Duodenal mucosa (tissue), 2 donors: ENCODE measurements around the gene SH2D6.
A peak's percentile ranks its signal among the peaks of the same experiment; 100 is the strongest.

Experiments
- H3K27ac ChIP-seq: one replicate; pipeline ENCODE4 v1.7.0; 2013; ENCODE audit warnings: low read depth, low read length
- H3K27me3 ChIP-seq, 2 donors: one replicate each; pipeline ENCODE4 v1.7.0; 2013; ENCODE audit warnings: low read length in 2 of 2, control low read depth in 1 of 2; ENCODE audit not compliant: insufficient read depth in 2 of 2, control insufficient read depth in 1 of 2
- H3K36me3 ChIP-seq, 2 donors: one replicate each; pipeline ENCODE4 v1.7.0; 2013; ENCODE audit warnings: low read length in 2 of 2, control low read depth in 1 of 2; ENCODE audit not compliant: insufficient read depth in 2 of 2, control insufficient read depth in 1 of 2
- H3K4me1 ChIP-seq, 2 donors: one replicate each; pipeline ENCODE4 v1.7.0; 2013; ENCODE audit warnings: low read length in 2 of 2, control low read depth in 1 of 2; ENCODE audit not compliant: insufficient read depth in 2 of 2, control insufficient read depth in 1 of 2
- H3K4me3 ChIP-seq, 2 donors: one replicate each; pipeline ENCODE4 v1.7.0; 2013; ENCODE audit warnings: low read length in 2 of 2, low read depth in 1 of 2
- H3K9ac ChIP-seq, 2 donors: one replicate each; pipeline ENCODE4 v1.7.0; 2013; ENCODE audit warnings: low read length in 2 of 2, low read depth in 1 of 2
- H3K9me3 ChIP-seq, 2 donors: one replicate each; pipeline ENCODE4 v1.7.0; 2013; ENCODE audit warnings: low read length in 2 of 2, control low read depth in 1 of 2; ENCODE audit not compliant: control insufficient read depth in 1 of 2

The SH2D6 gene

DNA sequence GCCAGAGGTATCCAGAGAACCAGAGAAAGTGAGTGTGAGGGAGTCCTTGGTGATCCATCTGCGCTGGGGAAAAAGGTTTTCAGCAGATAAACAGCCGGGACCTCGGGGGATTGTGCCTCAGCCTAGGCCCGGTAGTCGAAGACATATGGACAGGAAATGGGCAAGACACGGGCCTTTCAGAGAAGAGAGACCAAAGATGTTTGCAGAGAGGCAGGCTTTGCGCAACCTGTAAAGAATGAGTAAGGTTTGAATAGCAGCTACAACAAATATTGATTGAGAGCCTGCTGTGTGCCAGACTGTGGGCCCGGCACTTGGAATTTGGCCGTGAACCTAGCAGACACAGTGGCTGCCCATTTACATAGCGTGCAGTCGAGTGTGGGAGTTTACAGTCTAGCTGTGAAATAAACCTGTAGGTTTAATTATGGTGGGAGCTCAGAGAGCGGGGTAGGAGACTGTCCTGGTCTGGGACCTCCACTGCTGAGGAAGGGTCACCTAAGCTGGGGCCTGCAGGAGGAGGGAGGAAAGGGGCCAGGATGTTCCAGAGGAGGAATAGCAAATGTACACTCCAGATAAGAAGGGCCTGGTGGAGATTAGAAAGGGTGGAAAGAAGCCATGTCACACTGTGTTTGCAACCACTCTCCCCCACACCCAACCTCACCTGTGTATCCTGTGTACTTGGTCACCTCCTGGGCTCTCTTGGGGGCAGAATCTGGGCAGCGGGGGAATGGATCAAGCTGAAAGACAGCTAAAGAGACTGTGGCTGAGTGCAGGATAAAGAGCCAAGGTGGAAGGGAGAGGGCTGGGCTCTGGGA is 3.0 kb downstream of the SH2D6 start:
- H3K27ac ChIP-seq: peak overlapping the region; percentile 6
- no peaks in the 10 kb centered on the region for H3K27me3 ChIP-seq
- peak overlapping the region in 1 of 2 donors; percentile 43 for H3K4me3 ChIP-seq
- peaks cover 33 to 34% of the 10 kb centered on the region in 2 donors for H3K4me1 ChIP-seq
- peak overlapping the region; percentile 27 to 51 for H3K9ac ChIP-seq
- H3K9me3 ChIP-seq: no peaks in the 10 kb centered on the region
- no peaks in the 10 kb centered on the region for H3K36me3 ChIP-seq

DNA sequence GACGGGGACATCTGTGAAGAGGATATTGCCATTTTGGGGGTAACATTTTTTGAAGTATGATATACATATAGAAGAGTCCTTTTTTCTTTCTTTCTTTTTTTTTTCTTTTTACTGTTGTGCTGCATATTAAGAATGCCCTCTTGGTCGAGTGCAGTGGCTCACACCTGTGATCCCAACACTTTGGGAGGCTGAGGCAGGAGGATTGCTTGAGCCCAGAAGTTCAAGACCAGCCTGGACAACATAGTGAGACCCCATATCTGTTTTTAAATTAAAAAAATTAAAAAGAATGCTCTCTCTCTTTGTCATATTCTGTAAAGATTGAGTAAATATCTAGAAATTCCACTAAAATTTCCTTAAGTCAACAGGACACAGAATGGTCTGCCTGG is 3.6 kb downstream of the SH2D6 start:
- H3K27me3 ChIP-seq: no peaks in the 10 kb centered on the region
- no peaks in the 10 kb centered on the region for H3K9me3 ChIP-seq
- peaks cover 34 to 37% of the 10 kb centered on the region in 2 donors for H3K4me1 ChIP-seq
- H3K27ac ChIP-seq: no peak overlapping the region
- no peaks in the 10 kb centered on the region for H3K36me3 ChIP-seq
- H3K9ac ChIP-seq: no peak overlapping the region
- H3K4me3 ChIP-seq: no peak overlapping the region

DNA sequence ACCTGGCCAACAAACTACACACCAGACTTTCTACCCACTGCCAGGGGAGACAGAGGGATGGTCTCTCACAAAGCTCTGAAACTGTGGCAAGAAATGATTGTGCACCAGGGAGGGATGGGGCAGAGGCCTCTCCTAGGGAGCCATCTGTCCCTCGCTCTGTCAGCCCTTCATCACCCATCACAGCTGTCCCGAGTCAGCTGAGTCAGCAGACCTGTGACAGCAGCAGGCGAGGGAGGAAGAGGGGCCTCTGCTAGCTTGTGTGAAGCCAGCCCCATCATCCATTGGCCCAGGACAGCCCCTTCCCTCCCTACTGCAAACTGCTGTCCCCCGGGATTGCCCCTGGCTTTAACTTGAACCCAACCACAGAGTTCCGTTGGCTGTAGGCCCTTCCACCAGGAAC is 5.0 kb downstream of the SH2D6 start:
- H3K27ac ChIP-seq: no peak overlapping the region
- H3K4me3 ChIP-seq: no peak overlapping the region
- H3K4me1 ChIP-seq: peaks cover 39% of the 10 kb centered on the region in 2 donors
- H3K9me3 ChIP-seq: no peaks in the 10 kb centered on the region
- no peaks in the 10 kb centered on the region for H3K27me3 ChIP-seq
- no peak overlapping the region for H3K9ac ChIP-seq
- no peaks in the 10 kb centered on the region for H3K36me3 ChIP-seq

DNA sequence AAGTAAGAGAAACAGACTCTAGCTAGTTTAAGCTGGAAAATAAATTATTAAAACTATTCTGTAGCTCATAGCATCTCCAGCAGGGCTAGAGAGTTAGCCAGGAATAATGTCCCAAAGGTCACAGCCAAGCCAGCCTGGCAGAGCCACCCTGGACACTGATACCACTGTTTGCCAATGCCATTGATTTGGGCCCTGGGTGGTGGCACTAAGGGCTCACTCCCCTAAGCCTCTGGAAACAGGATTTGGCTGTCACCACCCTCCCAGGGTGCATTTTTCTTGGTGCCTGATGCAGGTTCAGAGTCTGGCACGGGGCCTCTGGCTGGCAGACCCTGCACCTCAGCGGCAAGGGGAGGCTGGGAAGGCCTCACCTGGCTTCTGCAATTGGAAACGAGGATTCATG is 7.1 kb downstream of the SH2D6 start:
- Histone ChIP-seq H3K4me1 (peaks cover 23 to 24% of the 10 kb centered on the region in 2 donors), H3K9ac (no peak overlapping the region), H3K36me3 (no peaks in the 10 kb centered on the region), H3K27me3 (no peaks in the 10 kb centered on the region), H3K9me3 (no peaks in the 10 kb centered on the region), H3K27ac (no peak overlapping the region), H3K4me3 (no peak overlapping the region)

DNA sequence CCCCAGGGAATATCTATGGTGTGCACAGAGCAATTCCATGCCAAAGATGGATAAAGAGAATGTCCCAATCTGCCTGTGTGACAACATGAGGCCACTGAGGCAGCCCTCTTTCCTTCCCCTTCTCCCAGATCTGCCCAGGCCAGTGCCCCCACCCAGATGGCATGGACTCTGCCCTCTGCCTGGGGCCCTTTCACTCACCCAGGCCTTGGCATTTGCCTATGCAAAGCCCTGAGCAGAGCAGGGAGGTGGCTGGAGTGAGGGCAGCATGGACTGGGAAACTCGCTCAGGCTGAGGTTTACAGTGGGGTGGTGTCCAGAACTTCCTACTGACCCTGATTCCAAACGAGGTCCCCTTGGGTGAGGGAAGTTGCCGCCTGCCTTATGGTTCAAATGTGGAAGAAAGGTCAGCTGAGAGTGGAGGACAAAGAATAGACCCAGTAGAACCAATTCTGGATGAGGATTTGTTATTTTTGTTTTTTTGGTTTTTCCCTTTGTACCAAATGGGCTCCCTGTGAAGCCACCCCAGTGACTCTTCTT is 8.9 kb downstream of the SH2D6 start:
- Histone ChIP-seq H3K4me3 (no peak overlapping the region), H3K36me3 (no peaks in the 10 kb centered on the region), H3K27me3 (no peaks in the 10 kb centered on the region), H3K9ac (no peak overlapping the region), H3K27ac (no peak overlapping the region), H3K9me3 (no peaks in the 10 kb centered on the region), H3K4me1 (peaks cover 10% of the 10 kb centered on the region in 2 donors)

DNA sequence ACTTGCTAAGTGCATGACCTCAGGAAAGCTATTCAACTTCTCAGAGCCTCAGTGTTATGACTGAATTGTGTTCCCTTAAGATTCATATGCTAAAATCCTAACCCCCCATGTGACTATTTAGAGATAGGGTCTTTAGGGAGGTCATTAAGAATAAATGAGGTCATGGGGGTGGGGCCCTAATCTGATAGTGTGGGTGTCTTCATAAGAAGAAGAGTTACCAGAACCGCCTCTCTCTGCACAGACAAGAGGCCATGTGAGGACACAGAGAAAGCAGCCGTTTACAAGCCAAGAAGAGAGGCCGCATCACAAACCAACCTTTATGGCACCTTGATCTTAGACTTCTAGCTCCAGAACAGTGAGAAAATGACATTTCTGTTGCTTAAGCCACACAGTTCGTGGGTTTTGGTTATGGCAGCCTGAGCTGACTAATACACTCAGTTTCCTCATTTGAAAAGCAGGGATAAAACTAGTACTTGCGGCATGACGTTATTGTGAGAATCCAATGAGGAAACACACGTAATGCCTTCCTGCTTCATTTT is 9.9 kb downstream of the SH2D6 start:
- H3K36me3 ChIP-seq: no peaks in the 10 kb centered on the region
- no peak overlapping the region for H3K27ac ChIP-seq
- no peak overlapping the region for H3K4me3 ChIP-seq
- no peaks in the 10 kb centered on the region for H3K27me3 ChIP-seq
- H3K4me1 ChIP-seq: peaks cover 11 to 12% of the 10 kb centered on the region in 2 donors
- no peak overlapping the region for H3K9ac ChIP-seq
- H3K9me3 ChIP-seq: no peaks in the 10 kb centered on the region

DNA sequence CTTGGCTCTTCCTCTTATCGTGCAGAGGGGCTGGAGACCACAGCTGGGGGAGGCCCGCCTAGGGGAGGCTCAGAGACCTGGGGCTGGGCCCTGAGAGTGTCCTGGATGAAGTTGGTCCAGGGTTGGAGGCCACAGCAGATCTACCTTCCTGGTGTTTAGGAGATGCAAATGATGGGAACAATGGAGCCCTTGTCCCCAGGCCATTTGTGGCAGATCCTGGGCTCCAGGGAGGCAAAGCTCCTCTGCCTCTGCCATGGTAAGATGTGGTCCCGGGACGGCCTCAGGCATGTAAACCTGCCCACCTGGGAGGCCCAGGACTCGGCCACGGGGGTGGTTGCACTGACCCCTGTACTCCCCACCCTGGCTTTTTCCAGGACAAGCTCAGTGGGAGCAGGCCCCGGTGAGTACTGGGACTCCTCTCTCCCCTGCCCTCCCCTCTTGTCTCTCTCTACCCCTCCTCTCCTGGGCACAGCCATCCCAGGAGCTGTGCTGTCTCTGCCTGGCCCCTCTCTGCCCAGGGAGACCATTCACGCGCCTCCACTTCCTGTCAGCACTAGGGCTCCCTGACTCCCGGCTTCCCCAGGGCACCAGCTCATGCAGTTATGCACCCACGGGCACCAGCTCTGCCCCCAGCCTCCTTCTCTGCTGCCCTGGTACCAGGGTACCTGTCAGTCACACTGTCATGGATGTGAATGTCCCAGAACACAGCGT is 10.9 kb downstream of the SH2D6 start:
- no peak overlapping the region for H3K4me3 ChIP-seq
- H3K9ac ChIP-seq: no peak overlapping the region
- H3K9me3 ChIP-seq: no peaks in the 10 kb centered on the region
- H3K27ac ChIP-seq: no peak overlapping the region
- H3K4me1 ChIP-seq: peaks cover 16 to 21% of the 10 kb centered on the region in 2 donors
- no peaks in the 10 kb centered on the region for H3K27me3 ChIP-seq
- no peaks in the 10 kb centered on the region for H3K36me3 ChIP-seq

DNA sequence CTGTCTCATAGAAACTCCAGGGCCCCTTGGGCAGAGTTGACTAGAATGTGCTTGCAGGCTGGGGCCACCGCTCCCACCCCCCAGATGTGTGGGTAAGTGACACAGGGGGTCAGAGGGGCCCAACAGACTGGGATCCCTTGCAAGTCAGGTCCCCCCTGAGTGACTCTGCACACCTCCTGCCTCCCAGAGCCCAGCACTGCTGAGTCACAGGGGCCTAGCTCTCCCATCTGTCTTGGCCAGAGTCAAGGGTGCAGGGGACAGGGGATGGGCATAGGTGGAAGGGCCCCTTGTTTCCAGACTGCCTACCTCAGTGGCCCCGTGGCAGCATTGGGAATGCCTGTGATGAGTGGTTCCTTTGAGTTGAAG is 11.4 kb downstream of the SH2D6 start:
- H3K27ac ChIP-seq: no peak overlapping the region
- H3K4me1 ChIP-seq: peaks cover 16 to 24% of the 10 kb centered on the region in 2 donors
- H3K36me3 ChIP-seq: no peaks in the 10 kb centered on the region
- H3K9ac ChIP-seq: no peak overlapping the region
- no peaks in the 10 kb centered on the region for H3K27me3 ChIP-seq
- no peaks in the 10 kb centered on the region for H3K9me3 ChIP-seq
- H3K4me3 ChIP-seq: no peak overlapping the region

DNA sequence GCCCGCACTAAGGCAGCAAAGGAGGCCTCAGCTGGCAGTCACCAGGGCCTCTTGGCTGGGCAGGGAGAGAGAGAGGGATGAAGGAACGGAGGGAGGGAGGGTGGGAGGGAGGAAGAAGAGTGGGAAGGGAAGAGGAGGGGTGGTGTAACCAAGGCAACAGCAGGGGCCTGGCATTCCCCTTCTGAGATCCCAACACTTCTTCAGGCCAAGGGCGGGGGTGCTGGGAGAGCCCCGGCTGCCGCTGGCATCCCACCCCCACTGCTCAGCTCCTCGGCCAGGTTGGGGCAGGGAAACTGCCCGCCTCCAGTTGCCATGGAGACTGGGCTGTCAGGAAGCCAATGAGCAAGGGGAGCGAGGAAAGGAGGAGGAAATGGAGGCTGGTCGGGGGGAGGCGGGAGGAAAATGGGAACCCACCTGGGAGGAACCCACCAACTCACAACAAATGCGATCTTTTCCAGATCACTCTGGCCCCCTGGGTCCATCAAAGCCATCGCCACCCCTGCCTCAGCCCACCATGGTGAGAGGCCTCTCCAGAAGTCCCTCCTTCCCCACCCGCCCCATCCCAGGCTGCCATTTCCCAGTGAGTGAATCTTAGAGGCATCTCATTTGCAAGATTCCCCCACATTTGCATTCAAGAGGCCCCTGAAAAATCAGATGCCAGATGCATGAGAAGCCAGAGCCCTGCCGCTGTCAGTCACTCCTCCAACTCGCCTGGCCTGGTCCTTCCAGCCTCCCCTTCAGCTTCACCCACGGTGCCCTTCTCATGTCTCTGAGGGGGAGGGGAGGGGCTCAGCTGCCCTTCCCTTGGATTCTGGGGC is 12.4 kb downstream of the SH2D6 start:
- H3K4me3 ChIP-seq: no peak overlapping the region

More for the DNA sequence above, 12.4 kb downstream of the SH2D6 start:
- Histone ChIP-seq H3K27ac (no peak overlapping the region), H3K36me3 (no peaks in the 10 kb centered on the region), H3K9me3 (no peaks in the 10 kb centered on the region), H3K9ac (no peak overlapping the region), H3K4me1 (peaks cover 19 to 35% of the 10 kb centered on the region in 2 donors), H3K27me3 (no peaks in the 10 kb centered on the region)
